GM12878 (cell line): ENCODE measurements around the gene CCDC112. TPM values are rescaled to one million over a fixed set of nuclear protein-coding genes. Genes with fewer than 3 reads are reported as not detected.

Experiments used
- ATAC-seq: fragments of 200-7000 bp; cut with Tn5 transposase; 3 replicates; pipeline ENCODE4 v1.9.1; 2020; ENCODE audit warnings: mild to moderate bottlenecking, moderate library complexity
- BruUV-seq: library from RNA; stranded (reverse); fragments of 400-500 nt; replicated peaks from 2 replicates; lab custom pipeline; 2021; lab: Mats Ljungman, UMichigan
- CTCF ChIA-PET: fragments of 300-600 bp; sonication (Branson Sonifier 250); formaldehyde crosslinking; extraction: SDS; loops from one replicate; lab custom pipeline; 2021; ENCODE audit warnings: inconsistent platforms; lab: Yijun Ruan, JAX
- POLR2A ChIA-PET: fragments of 350-600 bp; formaldehyde crosslinking; extraction: SDS; loops from one replicate; lab custom pipeline; 2021; ENCODE audit warnings: inconsistent platforms; lab: Charles Lee
- RAD21 ChIA-PET: fragments of 300-600 bp; sonication (Branson Sonifier 250); formaldehyde crosslinking; loops from one replicate; lab custom pipeline; 2023; ENCODE audit warnings: antibody characterized with exemption; ENCODE audit not compliant: unreplicated experiment; lab: Charles Lee
- SMC1A ChIA-PET: fragments of 300-600 bp; sonication (Branson Sonifier 250); formaldehyde crosslinking; loops from one replicate; lab custom pipeline; 2023; ENCODE audit not compliant: unreplicated experiment, uncharacterized antibody; lab: Charles Lee
- DNase-seq: peaks from one replicate; pipeline ENCODE4 v3.0.0-alpha.2; 2011; ENCODE audit warnings: low read depth, low spot score
- FAIRE-seq: peaks from 3 replicates; lab custom pipeline; 2011; peaks lifted over from hg19 to GRCh38; lab: Jason Lieb, UNC
- H2AFZ ChIP-seq: 2 replicates; pipeline ENCODE4 v1.6.0; 2011; ENCODE audit warnings: low read depth, low read length, control low read depth; ENCODE audit not compliant: control insufficient read depth
- H3K27ac ChIP-seq: 2 replicates; pipeline ENCODE4 v1.5.1; 2011; ENCODE audit warnings: control low read depth; ENCODE audit not compliant: control insufficient read depth, insufficient read depth
- H3K27me3 ChIP-seq, 2 experiments: replicated peaks in 1 of 2; 2 replicates each; pipeline versions ENCODE4 v1.6.0 to v1.6.1; 2011; ENCODE audit warnings: low read length in 1 of 2; ENCODE audit not compliant: control insufficient read depth in 2 of 2, insufficient read depth in 2 of 2
- H3K36me3 ChIP-seq, 2 experiments: 2 replicates each; pipeline ENCODE4 v1.5.1; 2011; ENCODE audit warnings: low read length in 1 of 2; ENCODE audit not compliant: control insufficient read depth in 2 of 2, insufficient read depth in 2 of 2
- H3K4me1 ChIP-seq: 2 replicates; pipeline ENCODE4 v1.6.1; 2011; ENCODE audit warnings: mild to moderate bottlenecking, low read length, moderate library complexity, mixed read lengths; ENCODE audit not compliant: control insufficient read depth, insufficient read depth
- H3K4me2 ChIP-seq: 2 replicates; pipeline ENCODE4 v1.6.0; 2011; ENCODE audit warnings: control low read depth; ENCODE audit not compliant: control insufficient read depth, insufficient read depth
- H3K4me3 ChIP-seq: fragments of 200-600 bp; sonication (generic); 2 replicates; pipeline ENCODE4 v1.5.1; 2016
- H3K79me2 ChIP-seq: 2 replicates; pipeline ENCODE4 v1.6.0; 2011; ENCODE audit warnings: low read length; ENCODE audit not compliant: control insufficient read depth, insufficient read depth
- H3K9ac ChIP-seq: 2 replicates; pipeline ENCODE4 v1.8.0; 2011; ENCODE audit warnings: low read length, control low read depth, mixed read lengths; ENCODE audit not compliant: control insufficient read depth, insufficient read depth
- H3K9me3 ChIP-seq: replicated peaks from 3 replicates; pipeline ENCODE4 v1.5.1; 2011; ENCODE audit warnings: mild to moderate bottlenecking, low read length; ENCODE audit not compliant: control insufficient read depth, insufficient read depth
- H4K20me1 ChIP-seq: 2 replicates; pipeline ENCODE4 v1.6.0; 2011; ENCODE audit not compliant: control insufficient read depth, insufficient read depth
- ETV6 ChIP-seq, 2 experiments: fragments of 450-650 bp in 1 of 2; IDR thresholded peaks in 1 of 2; conservative IDR thresholded peaks in 1 of 2; 2 replicates each; pipeline ENCODE4 v1.6.1; 2014; ENCODE audit warnings: antibody characterized with exemption in 1 of 2, borderline replicate concordance in 1 of 2, low read depth in 1 of 2, mild to moderate bottlenecking in 1 of 2, moderate library complexity in 1 of 2
- IRF4 ChIP-seq: IDR thresholded peaks from 2 replicates; pipeline ENCODE4 v1.6.1; 2011; ENCODE audit warnings: low read depth, low read length
- JUNB ChIP-seq: IDR thresholded peaks from 2 replicates; pipeline ENCODE4 v1.6.1; 2016; ENCODE audit warnings: antibody characterized with exemption, mild to moderate bottlenecking
- RUNX3 ChIP-seq: IDR thresholded peaks from 2 replicates; pipeline ENCODE4 v1.6.1; 2012; ENCODE audit warnings: low read length, inconsistent platforms
- STAT3 ChIP-seq: IDR thresholded peaks from 2 replicates; pipeline ENCODE4 v1.6.1; 2011; ENCODE audit warnings: low read depth, low read length, improper control_type of control experiment
- in situ Hi-C: fragments of 300-500 bp; cut with MboI; formaldehyde crosslinking; loops from 9 replicates; pipeline ENCODE4 v1.14.3; 2018; ENCODE audit warnings: mixed read lengths
- intact Hi-C: fragments of 100-400 bp; cut with micrococcal nuclease; formaldehyde crosslinking; loops from one replicate; pipeline ENCODE4 v1.14.2; 2022; ENCODE audit not compliant: unreplicated experiment
- polyA plus RNA-seq, 11 experiments: library from polyadenylated mRNA; depleted of rRNA in 4 of 11; unstranded in 6 of 11; stranded (reverse) in 5 of 11; fragments of >200 nt; fragmentation: Nextera tagmentation in 4 of 11; fragmentation: Illumina TruSeq in 1 of 11; extraction: Ambion mirVana in 4 of 11; extraction: Trizol in 1 of 11; gene quantifications; 1 replicate in 1 of 11; 2 replicates in 10 of 11; pipeline versions ENCODE4 v1.2.1 to v1.2.3, GENCODE V29; 2011 to 2016; ENCODE audit warnings: inconsistent platforms in 2 of 11, missing spikeins in 2 of 11, low read depth in 1 of 11
- total RNA-seq, 4 experiments: library from RNA; depleted of rRNA in 3 of 4; stranded (reverse); fragments of >200 nt in 3 of 4; fragmentation: Illumina TruSeq in 1 of 4; extraction: Trizol in 1 of 4; gene quantifications; 2 replicates each; pipeline versions ENCODE4 v1.2.1 to v1.2.3, GENCODE V29; 2013 to 2021
- TF ChIP-seq, protein P1 (sequence below): fragments of 150-350 bp; IDR thresholded peaks from 2 replicates; pipeline ENCODE4 v1.6.1; 2016; ENCODE audit warnings: low read depth, low read length
- TF ChIP-seq, protein P2 (sequence below): fragments of 450-650 bp; IDR thresholded peaks from 2 replicates; pipeline ENCODE4 v1.6.1; 2017; ENCODE audit warnings: mild to moderate bottlenecking, low read depth, inconsistent platforms; ENCODE audit not compliant: poor library complexity, severe bottlenecking
- TF ChIP-seq, protein P3 (sequence below): fragments of 450-650 bp; IDR thresholded peaks from 2 replicates; pipeline ENCODE4 v1.6.1; 2016; ENCODE audit warnings: mild to moderate bottlenecking

Gene CCDC112
- total and polyA plus RNA-seq, 10 of the 15 experiments (the other 5 are each of a cell fraction or from before 2014, with no cell fraction given), result 0.12 to 2.0 (median 0.58) TPM

DNA sequence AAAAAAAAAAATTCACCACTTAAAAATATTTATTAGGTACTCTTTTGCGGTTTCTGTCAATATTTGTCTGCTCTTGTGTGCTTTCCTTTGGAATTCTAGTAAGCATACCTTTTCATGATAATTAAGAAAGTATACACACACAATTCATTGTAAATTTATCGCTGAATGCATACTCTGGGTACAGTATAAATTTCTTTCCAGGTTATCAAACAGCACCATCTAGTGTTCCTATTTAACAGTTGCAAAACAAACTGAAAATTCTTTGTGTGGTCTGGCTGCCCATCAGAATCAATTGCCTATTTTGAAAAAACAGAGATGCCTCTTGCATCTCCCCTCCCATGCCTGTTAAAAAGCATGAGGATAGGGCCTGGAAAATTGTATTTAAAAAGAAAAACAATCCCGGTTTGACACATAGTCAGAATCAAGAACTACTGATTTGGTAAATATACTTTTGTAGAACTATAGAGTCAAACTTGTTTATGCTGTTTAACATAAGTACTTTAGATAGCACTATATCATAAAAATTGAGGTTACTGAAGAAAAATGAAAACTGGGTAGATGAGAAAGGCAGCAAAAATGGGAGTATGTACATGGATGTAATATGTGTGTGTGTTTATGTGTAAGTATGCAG lies 50.0 kb downstream of the CCDC112 start (continued):
- TF ChIP-seq, protein P1, sequence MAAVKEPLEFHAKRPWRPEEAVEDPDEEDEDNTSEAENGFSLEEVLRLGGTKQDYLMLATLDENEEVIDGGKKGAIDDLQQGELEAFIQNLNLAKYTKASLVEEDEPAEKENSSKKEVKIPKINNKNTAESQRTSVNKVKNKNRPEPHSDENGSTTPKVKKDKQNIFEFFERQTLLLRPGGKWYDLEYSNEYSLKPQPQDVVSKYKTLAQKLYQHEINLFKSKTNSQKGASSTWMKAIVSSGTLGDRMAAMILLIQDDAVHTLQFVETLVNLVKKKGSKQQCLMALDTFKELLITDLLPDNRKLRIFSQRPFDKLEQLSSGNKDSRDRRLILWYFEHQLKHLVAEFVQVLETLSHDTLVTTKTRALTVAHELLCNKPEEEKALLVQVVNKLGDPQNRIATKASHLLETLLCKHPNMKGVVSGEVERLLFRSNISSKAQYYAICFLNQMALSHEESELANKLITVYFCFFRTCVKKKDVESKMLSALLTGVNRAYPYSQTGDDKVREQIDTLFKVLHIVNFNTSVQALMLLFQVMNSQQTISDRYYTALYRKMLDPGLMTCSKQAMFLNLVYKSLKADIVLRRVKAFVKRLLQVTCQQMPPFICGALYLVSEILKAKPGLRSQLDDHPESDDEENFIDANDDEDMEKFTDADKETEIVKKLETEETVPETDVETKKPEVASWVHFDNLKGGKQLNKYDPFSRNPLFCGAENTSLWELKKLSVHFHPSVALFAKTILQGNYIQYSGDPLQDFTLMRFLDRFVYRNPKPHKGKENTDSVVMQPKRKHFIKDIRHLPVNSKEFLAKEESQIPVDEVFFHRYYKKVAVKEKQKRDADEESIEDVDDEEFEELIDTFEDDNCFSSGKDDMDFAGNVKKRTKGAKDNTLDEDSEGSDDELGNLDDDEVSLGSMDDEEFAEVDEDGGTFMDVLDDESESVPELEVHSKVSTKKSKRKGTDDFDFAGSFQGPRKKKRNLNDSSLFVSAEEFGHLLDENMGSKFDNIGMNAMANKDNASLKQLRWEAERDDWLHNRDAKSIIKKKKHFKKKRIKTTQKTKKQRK, result no peak
- TF ChIP-seq, protein P2, sequence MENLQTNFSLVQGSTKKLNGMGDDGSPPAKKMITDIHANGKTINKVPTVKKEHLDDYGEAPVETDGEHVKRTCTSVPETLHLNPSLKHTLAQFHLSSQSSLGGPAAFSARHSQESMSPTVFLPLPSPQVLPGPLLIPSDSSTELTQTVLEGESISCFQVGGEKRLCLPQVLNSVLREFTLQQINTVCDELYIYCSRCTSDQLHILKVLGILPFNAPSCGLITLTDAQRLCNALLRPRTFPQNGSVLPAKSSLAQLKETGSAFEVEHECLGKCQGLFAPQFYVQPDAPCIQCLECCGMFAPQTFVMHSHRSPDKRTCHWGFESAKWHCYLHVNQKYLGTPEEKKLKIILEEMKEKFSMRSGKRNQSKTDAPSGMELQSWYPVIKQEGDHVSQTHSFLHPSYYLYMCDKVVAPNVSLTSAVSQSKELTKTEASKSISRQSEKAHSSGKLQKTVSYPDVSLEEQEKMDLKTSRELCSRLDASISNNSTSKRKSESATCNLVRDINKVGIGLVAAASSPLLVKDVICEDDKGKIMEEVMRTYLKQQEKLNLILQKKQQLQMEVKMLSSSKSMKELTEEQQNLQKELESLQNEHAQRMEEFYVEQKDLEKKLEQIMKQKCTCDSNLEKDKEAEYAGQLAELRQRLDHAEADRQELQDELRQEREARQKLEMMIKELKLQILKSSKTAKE, result peak; percentile 17
- TF ChIP-seq, protein P3, sequence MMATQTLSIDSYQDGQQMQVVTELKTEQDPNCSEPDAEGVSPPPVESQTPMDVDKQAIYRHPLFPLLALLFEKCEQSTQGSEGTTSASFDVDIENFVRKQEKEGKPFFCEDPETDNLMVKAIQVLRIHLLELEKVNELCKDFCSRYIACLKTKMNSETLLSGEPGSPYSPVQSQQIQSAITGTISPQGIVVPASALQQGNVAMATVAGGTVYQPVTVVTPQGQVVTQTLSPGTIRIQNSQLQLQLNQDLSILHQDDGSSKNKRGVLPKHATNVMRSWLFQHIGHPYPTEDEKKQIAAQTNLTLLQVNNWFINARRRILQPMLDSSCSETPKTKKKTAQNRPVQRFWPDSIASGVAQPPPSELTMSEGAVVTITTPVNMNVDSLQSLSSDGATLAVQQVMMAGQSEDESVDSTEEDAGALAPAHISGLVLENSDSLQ, result peak; percentile 57; the same call in 1 of the 2 replicates

DNA sequence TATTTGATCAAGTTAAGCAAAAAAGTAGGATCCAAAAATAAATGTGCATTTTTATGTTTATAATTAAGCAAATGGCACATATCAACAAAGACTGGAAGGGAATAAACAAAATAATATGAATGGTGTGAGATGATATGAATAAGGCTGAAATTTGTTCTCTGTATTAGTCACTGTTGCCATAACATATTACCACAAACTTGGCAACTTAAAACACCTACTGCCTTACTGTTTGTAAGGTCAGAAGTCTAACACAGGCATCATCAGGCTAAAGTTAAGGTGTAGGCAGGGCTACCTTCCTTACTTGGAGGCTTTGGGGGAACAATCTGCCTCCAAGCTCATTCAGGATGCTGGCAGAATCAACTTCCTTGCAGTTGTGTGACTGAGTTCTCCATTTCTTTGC lies 53.0 kb downstream of the CCDC112 start:
- no peak for DNase-seq
- ChIA-PET POLR2A (no interaction called here), RAD21 (interaction anchor here (4.9 kb wide), 1 partner anchor 146 kb away, joined by 49 read pairs; no protein-coding TSS in a partner anchor), SMC1A (interaction anchor here (0.6 to 4.4 kb wide), 6 partner anchors 12 to 146 kb away, joined by 3 to 39 read pairs (median 4); no protein-coding TSS in a partner anchor), CTCF (interaction anchor here (0.6 to 4.8 kb wide), 9 partner anchors 11 to 1631 kb away, joined by 3 to 50 read pairs (median 3); no protein-coding TSS in a partner anchor)
- H3K27me3 ChIP-seq, result no peaks in the 10 kb centered on the region
- no peaks in the 10 kb centered on the region for H4K20me1 ChIP-seq
- H3K9ac ChIP-seq, result no peak overlapping the region
- FAIRE-seq, result no peak
- H3K27ac ChIP-seq, result no peak overlapping the region
- H3K4me2 ChIP-seq, result no peak overlapping the region
- in situ Hi-C loops (loop anchor here (5.0 to 25.0 kb wide), 3 partner anchors 146 to 781 kb away; no protein-coding TSS in a partner anchor), intact Hi-C loops (no loop called here)
- no TSS peak for BruUV-seq
- H3K4me1 ChIP-seq, result no peaks in the 10 kb centered on the region
- ATAC-seq, result peak; percentile 83
- TF ChIP-seq IRF4 (peak; percentile 65; the same call in 1 of the 2 replicates), RUNX3 (peak; percentile 69), ETV6 (conservative IDR thresholded peaks at IDR 0.05 in 1 of 2, IDR thresholded peaks at IDR 0.05 in 1 of 2; ENCODE audit: borderline replicate concordance in 1 of 2, low read depth in 1 of 2) (no peak), STAT3 (no peak), JUNB (peak; percentile 64)
- no peaks in the 10 kb centered on the region for H3K79me2 ChIP-seq
- no peaks in the 10 kb centered on the region for H3K9me3 ChIP-seq
- H3K36me3 ChIP-seq, result peaks cover 0 to 10% of the 10 kb centered on the region in 2 experiments; a peak in 1 of 4 replicates
- H2AFZ ChIP-seq, result no peak overlapping the region
- no peak overlapping the region for H3K4me3 ChIP-seq
